GM12873 (cell line): Measurements from ENCODE around the gene MATN4.

Experiments used
- TF ChIP-seq, protein P1 (sequence below): IDR thresholded peaks from 2 replicates; pipeline ENCODE4 v1.5.1; 2012; ENCODE audit warnings: low read depth, mild to moderate bottlenecking, moderate library complexity, low read length, control low read depth; ENCODE audit not compliant: insufficient read depth; ENCODE audit errors: missing control alignments

MATN4 gene

DNA sequence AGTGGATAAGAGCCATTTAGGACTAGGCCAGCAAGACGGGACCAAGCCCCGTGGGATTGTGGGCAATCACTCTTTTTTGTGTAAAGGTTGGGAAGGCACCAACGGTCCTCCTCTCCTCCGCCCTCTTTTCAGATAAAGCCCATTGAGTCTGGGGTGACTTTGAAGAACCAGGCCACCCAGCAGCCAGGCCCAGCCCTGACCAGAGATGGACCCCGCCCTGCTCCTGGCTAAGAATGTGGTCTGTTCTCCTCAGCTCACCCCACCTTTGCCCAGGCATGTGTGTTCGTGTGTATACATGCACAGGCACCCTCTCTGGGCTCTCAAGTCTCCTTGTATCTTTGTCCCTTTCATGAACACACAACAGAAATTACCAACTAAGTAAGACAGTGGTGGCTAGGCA, 31.0 kb upstream of the MATN4 start:
- TF ChIP-seq, protein P1, sequence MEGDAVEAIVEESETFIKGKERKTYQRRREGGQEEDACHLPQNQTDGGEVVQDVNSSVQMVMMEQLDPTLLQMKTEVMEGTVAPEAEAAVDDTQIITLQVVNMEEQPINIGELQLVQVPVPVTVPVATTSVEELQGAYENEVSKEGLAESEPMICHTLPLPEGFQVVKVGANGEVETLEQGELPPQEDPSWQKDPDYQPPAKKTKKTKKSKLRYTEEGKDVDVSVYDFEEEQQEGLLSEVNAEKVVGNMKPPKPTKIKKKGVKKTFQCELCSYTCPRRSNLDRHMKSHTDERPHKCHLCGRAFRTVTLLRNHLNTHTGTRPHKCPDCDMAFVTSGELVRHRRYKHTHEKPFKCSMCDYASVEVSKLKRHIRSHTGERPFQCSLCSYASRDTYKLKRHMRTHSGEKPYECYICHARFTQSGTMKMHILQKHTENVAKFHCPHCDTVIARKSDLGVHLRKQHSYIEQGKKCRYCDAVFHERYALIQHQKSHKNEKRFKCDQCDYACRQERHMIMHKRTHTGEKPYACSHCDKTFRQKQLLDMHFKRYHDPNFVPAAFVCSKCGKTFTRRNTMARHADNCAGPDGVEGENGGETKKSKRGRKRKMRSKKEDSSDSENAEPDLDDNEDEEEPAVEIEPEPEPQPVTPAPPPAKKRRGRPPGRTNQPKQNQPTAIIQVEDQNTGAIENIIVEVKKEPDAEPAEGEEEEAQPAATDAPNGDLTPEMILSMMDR: no peak

DNA sequence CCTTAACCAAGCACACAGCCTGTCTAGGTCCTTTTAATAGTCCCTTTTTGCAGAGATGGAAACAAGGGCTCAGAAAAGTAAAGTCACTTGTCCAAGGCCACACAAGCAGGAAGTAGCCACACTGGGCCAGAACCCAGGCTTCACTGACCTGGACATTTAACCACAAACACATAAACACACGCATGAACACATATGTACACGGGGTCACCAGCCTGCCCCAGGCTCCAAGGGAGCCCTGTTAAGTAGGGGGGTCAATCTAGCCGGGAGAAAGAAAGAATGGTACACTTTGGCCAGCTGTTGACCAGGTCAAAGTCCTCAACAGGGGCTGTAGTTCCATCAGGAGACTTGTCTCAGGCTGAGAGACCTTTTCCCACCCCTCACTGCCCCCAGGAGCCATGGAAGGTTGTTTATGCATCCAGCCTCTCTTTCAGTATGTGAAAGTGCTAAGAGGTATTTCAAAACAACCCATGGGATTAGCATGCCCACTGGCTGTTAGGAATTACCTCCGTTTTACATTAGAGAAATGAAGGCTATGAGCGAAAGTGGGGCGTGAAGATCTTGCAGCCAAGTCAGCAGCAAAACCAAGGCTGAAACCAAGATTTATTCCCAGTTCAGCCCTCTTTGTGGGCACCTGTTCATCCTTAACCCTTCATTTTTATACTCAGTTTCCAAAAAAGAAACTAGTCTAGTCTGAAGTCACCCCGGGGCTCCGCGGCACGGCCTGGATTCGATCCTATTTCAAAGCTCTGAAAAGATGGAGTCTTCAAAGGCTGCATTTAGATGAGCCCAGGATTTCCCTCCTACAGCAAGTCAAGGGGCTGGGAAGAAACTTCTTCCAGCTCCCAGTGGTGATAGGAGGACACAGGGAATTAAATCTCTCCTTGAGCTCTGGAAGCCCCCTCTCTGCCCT, 30.3 kb upstream of the MATN4 start:
- TF ChIP-seq, protein P1: no peak

DNA sequence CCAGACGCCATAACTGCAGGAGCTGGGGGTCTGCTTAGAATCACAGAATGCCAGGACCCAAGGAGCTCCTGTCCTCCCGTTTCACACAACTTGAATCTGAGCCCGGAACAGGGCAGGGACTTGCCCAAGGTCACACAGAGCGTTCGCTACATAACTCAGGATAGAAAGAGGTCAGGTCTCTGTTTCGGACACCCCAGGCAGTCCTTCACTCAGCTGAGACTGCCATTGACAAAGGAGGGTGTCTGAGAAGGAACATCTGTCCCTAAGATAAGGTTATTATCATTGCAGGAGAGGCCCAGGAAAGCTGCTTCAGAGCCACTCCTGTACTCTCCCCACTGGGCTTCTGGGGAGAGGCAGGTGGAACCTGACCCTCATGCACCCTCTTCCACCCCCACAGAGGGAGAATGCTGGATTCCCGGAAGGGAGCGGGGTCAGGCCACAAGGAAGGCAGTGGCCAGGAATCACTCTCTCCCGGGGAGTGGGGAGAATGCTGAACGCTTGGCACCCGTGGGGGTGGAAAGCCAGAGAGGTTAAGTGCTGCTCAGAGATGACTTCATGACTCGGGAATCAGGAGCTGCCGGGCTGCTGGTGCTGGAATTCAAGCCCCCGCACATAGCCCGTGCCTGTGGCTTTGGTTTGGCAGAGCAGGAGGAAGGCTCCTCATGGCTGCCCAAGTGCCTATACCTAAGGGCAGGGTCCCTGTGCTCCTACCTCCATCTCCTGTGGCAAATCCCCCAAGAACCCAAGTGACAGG, 29.4 kb upstream of the MATN4 start:
- TF ChIP-seq, protein P1: no peak

DNA sequence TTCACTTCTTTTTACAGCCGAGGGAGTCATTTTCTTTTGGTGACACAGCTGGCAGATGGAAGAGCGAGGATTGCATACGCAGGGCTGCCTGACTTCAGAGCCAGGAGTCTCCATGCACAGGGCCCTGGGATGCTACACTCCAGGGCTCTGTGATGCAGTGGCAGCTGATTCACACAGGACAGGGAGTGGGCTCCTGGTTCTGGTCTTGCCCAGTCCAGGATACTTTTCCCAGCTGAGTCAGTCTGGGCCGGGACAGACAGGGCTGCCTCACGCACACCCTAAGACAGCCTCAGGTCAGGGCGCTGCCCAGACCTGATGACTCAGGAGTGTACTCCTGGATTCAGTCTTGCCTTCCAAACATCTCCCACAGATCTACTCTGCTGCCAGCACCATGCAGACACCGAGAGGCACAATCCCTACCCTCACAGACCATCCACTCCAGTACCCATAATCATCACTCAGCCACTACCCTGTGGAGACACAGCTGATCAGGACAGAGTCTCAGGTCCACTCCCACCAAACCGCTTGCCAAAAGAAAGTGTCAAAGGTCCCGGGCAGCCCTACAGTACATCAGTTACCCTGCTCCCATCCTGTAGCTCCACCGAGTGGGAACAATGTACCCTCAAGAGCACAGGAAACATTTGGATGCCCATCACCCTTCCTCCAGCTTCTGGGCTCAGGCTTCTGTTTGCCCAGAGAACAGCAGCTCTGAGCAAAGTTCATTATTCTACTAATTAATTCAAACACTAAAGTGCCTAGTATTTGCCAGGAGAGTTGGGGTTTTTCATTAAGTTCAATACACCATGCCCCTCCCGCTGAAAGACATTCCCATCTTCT, 28.6 kb upstream of the MATN4 start:
- TF ChIP-seq, protein P1: no peak

DNA sequence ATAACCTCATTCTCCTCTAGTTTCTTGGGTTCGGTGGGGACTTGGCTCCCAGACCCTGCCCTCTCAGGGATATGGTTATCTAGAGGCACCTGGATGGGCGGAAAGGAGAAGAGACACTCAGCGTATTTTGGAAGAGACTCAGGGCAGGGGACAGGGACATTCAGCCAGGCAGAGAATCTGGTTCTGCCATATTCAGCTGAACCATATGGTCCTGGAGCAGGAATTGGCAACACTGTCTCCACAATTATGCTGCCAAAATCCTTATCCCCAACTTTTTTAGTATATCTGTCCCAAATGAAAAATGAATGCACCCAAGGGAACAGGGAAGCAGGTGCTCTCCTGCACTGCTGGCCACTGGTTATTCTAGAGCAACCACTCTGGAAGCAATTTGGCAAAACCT, 22.4 kb upstream of the MATN4 start:
- TF ChIP-seq, protein P1: no peak

DNA sequence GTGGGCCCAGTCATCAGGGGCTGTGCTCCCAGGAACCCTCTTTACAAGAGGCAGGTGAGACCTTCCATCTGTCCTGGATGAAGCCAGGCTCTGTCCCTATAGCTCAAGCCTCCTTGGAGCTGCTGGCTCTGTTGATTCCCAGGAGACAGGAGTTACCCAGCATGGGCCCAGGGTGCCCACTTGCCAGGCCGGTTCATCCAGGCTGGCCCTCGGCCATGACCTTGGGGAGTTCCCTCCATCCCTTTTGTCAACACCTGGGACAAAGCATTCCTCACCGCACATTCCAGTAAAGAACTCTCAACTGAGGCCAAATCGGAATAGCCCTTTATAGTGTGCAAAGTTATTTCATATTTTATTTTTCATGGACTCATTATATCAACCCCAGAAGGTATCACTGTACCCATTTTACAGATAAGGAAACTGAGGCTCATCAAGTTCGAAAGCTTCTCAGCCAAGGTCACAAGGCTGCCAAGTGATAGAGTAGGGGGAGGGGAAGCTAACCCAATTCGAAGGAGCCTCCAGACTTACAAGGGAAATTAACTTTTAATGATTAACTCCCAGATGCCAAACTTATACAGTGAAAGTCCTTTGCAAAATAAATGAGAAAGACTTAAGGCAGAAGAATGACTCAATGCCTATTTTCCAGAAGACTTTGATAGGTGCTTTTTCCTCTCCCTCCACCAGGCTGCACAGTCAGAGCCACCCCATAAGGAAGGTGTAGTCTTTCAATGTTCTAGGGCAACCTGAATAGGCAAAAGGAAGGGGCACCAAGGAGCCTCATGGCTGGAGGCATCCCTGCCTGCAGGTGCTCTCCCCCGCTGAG, 21.6 kb upstream of the MATN4 start:
- TF ChIP-seq, protein P1: no peak
